Activated CD4-positive, alpha-beta T cell treated with anti-CD3 and anti-CD28 coated beads for 4 hours (primary cell): Measurements from ENCODE around the gene RAVER2.
A peak's percentile ranks its signal among the peaks of the same experiment; 100 is the strongest.

ENCODE experiments used
- DNase-seq, 2 donors: peaks; one replicate each; pipeline ENCODE4 v3.0.0-alpha.2; 2020

Gene RAVER2

DNA sequence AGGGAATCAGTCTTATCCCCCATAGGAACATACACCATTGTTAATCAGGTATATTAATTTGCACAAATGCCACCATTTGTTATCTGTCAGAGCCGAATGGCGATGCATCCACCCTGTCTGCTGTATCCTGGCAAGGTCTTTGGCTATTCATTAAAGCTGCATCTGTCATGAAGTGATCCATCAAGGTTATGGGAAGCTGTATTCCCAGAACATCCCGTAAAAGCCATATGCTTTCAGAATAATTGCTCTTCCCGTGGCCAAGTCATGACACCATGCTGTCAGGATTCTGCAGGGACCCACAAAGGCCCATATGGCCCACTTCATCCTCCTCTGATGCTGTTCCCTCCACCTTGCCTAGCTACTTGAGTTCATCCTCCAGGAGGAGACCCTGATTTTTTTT lies 103.9 kb downstream of the RAVER2 start:
- DNase-seq, result no peak

DNA sequence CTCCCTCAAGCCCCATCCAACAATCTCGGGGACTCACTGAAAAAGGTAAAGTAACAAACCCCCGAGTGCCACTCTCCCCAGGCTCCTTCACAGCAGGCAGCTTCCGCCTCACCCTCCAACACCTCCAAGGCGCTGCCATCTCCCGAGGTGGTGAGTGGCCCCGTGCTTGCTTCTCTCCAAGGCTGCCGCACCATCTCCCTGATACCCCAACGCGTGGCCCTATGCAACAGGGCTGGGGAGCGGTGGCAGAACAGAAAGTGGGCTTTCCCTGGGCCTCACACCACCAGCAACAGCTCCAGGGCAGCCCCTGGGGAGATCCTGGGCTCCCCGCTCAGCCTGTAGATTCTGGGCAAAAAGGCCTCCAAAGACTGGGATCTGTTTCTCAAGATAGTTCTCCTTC lies 105.1 kb downstream of the RAVER2 start:
- DNase-seq, result no peak

DNA sequence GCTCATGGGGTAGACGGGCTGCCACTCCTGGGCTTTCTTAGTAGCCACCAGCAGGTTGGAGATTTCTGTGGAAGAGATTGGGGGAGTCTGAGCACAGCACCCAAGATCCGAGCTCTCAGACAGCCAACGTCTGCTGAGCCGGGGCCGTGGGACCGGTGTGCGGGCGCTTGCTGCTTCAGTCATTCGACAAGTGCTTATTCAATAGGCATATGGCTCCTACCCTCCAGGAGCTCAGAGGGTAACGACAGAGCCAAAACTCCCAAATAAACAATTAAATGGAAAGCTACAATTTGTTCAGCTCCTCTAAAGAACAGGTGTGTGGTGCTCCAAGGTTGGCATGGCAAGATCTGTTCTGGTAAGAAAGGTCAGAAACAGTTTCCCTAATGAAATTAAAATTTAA lies 106.0 kb downstream of the RAVER2 start:
- DNase-seq, result no peak

DNA sequence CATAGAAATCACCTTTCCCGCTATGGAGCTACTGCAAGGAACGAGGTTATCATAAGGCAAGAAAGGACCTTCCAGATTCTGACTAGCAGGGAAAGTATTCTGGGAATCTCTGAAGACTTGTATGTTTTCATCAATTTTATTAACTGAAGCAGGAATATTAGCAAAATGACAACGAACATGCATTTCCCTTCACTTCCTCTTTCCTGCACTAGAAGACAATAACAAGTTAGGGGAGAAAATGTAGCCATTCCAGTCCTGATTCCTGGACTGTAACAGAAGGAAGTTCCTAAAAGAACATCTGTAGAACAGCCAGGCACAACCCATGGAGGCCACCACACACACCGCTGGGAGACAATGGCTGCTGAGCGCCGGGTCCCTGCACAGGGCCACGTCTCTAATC lies 106.8 kb downstream of the RAVER2 start:
- no peak for DNase-seq

DNA sequence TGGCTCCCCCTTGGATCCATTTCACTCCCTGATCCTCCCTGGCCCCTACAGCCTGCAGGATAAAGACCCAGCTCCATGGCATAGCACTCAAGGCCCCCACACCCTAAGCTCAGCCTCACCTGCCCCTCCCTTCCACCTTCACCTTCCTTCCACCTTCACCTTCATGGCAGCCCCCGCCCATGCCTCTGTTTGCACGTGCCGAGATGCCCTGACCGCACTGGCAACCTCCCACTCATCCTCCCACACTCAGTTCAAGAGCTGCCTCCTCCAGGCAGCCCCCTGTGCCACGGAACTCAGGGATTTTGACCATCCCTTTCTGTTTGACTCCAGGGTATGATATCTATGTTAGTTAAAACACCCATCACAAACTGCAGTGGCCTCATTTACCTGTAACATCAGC lies 109.8 kb downstream of the RAVER2 start:
- DNase-seq, result no peak

DNA sequence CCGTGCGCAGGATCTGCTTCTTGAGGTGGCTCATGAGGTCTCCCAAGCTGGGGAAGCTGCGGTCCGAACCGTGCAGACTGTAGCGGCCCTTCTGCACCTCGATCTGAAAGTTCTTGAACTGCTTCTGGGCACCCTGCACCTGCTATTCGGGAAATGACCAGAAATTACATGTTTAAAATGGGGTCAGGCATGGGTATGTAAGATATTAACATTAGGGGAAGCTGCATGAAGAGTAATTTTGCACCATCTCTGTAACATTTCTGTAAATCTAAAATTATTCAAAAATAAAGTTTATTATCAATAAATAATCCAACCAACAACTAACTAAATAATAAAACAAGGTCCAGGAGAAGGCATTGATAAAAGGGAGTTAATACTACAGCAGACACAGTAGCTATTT lies 110.7 kb downstream of the RAVER2 start:
- no peak for DNase-seq

DNA sequence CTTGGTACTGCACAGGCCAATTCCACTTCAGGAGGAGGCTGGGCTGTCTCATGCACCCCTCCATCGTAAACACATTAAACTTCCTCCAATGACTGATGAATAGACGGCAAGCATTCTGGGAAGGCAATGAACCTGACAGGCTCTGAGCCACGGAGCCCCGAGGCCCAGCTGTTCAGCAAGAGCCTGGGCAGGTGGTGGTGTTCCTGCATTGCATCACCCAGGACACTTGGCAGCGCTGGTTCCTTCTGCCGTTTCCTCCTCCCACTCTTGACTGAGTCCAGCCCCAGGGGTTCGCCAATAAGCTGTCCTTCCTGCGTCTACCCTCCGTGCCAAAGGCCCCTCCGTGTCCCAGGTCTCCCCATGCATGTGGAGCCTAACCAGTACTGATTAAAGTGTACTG lies 111.7 kb downstream of the RAVER2 start:
- DNase-seq, result no peak

DNA sequence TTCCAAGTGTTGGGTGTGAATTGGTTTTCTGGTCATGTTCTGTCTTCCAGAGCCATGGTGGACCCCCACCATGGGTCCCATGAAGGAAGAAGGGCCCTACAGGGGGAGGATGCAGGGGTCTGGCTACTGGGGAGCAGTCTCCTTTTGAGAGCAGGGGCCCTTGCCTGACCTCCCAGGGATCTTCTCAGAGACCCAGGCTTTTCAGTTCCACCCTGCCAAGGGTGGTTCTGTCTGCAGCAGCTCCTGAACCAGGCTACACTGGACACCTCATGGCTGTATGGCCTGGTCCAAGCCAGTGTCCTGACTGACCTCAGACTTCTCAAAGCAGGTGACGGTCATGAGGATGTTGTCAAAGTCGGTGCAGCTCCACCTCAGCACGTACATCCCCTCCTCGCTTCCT lies 112.5 kb downstream of the RAVER2 start:
- no peak for DNase-seq

DNA sequence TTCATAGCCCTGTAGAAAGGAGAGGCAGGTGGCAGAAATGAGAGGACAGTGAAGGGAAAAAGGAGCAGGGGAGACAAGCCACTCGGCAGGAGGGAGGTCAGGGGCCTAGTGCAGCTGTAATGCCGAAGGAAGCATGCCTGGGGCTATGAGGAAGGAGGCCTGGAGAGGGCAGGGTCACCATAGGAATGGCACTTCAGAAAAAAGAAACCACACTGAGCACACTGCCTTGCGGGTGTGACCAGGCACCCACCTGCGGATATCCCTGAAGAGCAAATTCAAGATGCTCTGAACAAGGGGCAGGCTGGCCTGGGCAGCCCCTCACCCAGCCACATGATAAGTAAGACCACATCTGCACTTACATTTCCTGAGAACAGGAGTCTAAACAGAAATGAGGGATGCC lies 116.7 kb downstream of the RAVER2 start:
- no peak for DNase-seq

DNA sequence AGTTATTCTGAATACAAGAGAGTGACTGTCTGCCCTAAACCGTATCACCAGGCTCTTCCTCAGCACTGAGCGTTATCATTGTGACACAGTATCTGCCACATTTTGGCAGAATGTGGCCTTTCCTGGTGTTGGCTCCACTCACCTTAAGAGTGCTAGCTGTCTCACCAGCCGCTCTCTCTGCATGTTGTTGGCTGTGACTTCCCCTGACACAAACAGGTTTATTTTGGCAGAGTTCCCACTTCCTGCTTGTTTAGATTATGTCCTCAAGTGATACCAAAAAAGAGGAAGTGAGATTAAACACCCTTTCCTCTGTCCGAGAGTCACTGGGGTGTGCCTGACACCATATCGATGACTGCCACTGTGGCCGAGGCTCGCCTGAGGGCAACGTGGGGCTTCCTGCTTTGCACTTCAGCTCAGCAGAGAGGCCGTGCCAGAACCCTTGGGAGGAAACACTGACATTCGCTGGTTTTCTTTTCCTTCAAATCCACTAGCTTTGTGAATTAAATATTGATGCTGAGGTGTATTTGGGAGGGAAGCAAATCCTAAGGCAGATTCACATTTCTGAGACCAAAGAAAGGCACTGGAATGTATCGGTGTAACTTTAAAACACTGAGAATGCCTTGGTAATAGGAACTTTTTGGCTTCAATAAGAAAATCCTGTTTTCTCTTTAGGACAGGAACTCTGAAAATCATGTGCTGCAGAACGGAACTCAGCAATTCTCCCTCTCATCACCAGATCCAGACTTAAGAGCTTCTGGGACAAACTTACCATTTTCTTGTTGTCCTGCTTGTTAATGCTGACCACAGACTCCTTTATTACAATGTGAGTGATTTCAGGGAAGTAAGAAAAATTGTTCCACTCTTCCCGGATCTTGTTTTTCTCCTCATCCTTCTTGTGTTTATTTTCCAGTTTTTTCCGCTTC lies 119.4 kb downstream of the RAVER2 start:
- DNase-seq, result peak; percentile 24 to 32

DNA sequence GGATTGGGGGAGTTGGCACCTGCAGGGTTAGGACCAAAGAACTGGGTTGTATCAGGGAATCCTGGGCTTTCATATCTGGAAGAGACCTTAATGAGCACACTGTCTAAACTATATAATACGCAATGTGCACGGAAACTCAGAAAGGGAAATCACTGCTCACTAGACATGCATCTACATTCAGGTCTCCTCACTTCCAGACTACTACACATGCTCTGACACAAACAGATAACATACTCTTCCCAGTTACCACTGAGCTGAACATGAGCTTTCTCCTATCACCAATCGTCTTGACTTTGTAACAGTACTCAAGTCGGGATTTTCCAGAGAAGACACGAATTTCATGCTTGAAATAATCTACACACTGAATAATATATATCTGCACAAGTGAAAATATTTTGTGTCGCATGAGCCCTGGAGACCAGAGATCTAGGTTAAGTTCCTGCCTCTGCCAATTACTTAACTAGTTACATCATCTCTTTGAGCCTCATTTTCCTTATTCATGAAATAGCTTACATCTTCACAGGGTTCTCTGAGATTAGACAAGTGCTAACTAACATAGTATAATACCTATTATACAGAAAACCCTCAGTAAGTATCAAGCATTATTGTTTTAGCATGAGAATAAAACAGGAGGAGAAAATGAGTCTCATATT lies 120.4 kb downstream of the RAVER2 start:
- no peak for DNase-seq

DNA sequence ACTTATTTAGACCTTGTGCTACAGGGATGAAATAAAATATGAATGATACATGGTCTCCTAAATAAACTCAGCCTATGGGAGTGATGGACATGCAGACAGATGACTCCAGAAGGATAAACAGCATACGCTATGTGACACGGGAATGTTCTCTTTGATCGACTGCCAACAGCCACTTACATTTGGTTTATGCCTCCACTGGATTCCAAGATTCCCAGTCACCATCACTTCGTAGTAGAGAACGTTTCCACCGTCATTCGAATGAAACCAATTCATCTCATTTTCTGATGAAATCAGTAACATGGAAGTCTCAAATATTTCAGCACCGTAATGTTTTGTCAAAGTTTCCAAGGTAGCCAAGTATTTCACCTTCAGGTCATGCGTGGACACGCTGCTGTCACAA lies 121.8 kb downstream of the RAVER2 start:
- no peak for DNase-seq

DNA sequence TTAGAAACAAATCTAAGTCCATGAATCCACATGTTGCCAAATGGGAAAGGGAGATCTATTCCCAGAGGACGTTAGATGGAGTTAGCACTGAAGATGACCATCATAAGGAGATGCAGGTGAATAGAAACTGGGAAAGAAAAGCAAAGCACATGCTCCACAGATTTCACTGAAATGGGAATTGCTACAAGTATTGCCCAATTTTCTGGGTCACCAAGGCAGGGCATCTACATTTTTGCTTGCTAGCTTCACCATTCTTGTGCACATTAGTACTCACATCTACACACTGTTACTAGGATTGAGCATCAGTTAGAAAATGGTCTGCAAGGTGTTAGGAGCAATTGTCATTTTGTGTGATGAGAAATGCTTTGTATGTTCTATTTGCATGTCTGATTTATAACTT lies 122.4 kb downstream of the RAVER2 start:
- no peak for DNase-seq

DNA sequence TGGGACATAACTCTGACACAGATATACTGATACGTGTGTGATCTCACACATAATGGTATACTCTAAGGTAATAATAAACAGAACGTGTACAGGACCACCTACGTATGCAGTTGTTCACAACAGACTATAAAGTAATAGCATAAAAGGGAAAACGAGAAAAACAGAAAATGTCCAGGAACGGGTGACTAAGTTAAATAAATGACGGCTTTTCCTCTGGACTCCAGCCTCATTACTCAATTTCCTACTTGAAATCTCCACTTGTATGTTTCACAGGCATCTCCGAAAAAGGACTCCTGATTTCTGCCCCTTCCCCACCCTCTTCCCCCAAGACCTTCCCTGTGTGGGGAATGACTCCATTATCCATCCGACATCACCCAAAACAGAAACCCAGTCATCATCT lies 126.4 kb downstream of the RAVER2 start:
- no peak for DNase-seq

DNA sequence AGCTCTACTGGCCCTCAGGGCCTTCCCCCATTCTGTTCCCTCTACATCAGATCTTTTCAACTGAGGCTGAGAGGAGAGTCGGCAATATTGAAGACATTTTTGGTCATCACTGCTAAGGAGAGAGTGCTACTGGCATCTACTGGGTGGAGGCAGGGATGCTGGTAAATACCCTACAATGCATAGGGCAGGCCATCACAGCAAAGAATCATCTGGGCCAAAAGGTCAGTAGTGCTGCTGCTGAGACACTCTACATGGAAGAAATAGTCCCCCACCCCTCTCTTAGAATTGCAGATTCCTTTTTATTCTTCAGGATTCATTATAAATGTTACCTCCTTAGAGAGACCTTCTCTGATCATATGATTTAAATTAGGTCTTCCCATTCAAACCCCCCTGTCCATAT lies 127.2 kb downstream of the RAVER2 start:
- no peak for DNase-seq

DNA sequence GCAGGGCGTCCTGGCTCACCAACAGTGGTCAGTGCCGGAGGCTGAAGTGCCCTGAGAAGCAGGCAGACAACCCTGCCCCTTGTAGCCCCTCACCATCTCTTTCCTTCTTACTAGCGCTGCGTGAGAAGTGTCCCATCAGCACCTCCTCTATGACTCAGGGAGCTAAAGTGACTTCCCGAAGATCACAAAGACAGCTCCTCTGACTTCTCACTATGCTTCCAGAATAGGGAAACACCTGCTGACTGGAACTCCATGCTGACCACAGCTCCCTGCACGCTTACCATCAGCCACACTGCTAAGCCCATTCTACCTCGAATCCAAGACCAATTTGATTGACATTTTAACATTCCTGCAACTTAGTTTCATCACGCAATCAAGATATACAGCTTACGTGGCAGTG lies 128.7 kb downstream of the RAVER2 start:
- DNase-seq, result no peak

DNA sequence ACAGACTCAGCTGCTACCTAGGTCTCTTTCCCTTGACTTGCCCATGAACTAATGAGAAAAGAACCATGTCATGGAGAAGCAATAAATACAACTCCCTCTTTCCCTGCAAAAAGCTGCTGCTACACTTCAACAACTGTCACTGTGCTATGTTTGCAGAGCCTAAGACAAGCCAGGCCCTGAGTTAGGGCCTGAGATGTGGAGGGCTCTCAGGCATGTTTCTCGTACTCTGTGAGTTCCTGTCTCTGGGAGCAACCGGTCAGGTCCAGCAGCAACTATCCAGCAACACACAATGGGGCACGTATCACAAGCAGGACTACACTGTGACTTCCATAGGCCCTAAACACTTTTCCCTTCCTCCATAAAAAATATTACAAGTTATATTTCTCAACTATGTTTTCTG lies 129.8 kb downstream of the RAVER2 start:
- no peak for DNase-seq

DNA sequence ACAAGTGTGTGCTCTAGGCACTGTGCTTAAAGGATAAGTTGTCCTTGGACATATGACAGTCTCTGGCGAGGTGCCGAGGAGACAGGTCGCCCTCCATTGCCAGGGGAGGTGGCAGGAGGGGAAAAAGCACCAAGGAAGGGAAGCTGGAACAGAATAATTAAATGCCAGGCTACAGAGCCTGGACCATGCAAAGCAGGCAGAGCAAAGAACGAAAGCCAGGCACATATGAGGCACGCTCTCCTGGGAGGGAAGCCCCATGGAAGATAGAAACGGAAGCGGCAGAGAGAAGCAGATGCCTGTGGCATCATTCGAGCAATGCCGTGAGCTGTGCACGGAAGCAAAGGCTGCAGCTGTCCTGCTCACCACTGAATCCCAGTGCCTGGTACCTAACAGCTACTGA lies 130.2 kb downstream of the RAVER2 start:
- DNase-seq, result no peak

DNA sequence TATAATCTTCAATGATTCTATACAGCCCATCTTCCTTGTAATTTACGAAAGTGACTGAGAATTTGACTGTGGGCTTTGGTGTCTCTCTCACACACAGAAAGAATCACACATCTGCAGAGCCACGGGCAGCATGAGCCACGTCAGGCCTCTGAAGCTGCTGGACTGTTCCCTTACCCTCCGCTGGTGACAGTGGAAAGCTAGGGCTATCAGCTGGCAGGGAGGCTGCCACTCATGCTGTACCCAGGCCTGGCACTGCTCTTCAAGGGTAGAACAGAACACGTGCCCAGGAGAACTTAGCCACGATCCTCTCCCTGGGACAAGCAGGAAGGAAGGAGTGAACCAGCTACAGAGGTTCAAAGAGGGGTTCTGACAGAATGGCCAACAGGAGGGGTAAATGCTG lies 130.7 kb downstream of the RAVER2 start:
- DNase-seq, result no peak

DNA sequence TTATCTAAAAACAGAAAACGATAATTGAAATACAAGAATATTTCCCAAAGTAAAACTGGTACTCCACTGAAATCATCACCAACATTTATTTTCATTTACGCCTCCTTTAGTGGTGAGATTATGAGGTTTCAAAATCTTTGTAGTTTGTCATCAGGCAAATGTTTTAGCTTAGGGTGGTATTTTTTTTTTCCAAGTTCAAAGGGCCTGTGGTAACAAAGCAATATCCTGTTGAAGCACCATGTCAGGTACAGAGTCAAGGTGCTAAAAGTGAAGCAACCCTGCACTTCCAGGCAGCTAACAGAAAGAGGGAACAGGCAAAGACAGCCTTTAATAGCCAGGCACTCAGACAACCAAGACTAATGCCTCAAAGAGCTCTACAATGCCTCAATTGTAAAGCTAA lies 132.3 kb downstream of the RAVER2 start:
- peak; percentile 21 to 37 for DNase-seq

DNA sequence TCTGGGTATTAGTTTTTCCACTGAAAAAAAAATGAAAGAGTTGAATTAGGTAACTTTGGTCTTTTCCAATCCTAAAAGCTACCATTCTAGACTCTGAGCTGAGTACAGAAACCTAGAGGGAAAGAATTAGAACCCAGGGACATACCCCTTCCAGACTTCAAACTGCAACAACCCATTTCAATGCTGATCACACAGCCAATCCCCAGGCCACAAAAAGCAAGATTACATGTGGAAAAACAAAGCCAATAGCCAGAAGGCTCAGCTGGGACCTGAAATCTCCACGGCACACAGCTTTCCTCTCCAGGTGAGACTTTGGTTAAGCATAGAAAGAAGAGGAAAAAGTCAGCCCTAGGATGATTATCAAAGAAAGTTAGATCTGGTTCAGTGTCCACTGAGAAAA lies 132.7 kb downstream of the RAVER2 start:
- no peak for DNase-seq

DNA sequence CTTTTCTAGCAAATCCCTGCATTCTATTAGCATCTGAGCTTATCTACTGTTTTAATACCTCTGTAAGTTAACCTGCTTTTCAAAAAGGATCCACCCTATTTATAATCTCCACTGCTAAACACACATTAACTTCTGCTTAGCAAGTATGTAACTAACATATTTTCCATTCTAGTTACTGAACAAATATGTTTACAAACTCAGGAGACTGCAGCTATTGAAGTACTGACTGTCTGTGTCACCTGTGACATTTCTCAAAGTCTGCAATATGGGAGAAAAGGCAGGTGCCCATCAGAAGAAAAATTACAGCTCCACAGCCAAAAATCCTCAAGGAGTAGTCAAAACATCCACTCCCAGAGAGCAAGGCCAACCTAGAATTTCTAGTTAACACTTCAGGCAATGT lies 133.2 kb downstream of the RAVER2 start:
- no peak for DNase-seq

DNA sequence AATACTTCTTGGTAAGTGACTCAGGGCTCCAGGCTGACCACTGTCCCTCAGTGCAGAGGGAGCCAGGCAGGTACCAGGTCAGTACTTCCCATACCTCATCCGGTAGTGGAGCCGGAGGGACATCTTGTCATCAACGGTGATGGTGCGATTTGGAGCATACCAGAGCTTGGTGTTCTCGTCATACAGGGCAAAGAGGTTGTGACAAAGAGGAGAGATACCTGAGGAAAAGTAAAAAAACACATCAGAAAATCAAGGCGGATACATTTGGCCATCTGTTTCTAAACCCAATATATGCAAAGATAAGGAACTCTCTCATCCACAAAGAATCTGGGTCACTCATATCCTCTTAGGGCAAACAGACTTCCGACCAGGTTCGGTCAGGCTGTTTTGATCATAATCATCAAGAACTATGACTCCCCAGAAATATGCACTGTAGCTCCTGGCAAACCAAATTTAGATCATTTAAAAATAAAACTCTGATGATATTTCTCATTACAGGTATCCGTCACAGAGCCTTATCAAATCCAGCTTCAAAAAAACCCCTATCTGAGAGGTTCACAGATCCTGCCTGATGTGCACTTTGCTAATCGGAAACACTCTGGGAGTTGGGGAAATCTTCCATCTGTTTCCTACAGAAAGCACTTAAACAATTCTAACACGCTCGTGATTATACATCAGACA lies 134.2 kb downstream of the RAVER2 start:
- no peak for DNase-seq

DNA sequence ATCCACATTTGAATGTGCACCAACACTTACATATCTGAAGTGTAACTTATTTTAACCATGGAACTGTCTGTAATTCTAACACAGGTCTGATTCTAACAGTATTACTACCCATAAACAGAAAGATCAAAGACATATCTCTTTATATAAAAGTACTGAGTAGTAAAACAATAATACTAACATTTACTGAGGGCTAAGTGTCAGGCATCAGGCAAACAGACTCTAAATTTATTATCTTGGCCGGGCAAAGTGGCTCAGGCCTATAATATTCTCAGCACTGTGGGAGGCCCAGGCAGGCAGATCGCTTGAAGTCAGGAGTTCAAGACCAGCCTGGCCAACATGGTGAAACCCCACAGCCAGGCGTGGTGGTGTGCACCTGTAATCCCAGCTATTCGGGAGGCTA lies 135.6 kb downstream of the RAVER2 start:
- no peak for DNase-seq
